ENCODE measurements around the gene CRCP.

Gene CRCP

DNA sequence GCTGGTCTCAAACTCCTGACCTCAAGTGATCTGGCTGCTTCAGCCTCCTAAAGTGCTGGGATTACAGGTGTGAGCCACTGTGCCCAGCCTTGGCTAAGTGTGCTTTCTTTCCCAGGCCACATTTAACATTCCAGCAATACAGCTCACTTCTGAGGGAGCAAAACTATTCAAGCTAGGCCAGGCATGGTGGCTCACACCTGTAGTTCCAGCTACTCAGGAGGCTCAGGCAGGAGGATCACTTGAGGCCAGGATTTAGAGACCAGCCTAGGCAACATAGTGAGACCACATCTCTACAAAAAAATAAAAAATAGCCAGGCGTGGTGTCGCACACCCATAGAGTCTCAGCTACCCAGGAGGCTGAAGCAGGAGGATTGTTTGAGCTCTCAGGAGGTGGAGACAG lies 67.2 kb downstream of the CRCP start:
- Histone ChIP-seq H3K56ac (ENCODE audit: low read length) (no peak overlapping the region), H3K36me3 (ENCODE audit: control insufficient read depth, insufficient read depth, low read length) (no peaks in the 10 kb centered on the region), H3K4me2 (ENCODE audit: low read length) (no peak overlapping the region), H2BK120ac (ENCODE audit: low read depth, low read length) (no peak overlapping the region), H2BK5ac (ENCODE audit: low read length) (no peak overlapping the region), H3K27ac (ENCODE audit: low read depth, low read length) (no peak overlapping the region), H4K5ac (ENCODE audit: low read length) (no peak overlapping the region), H2AK5ac (ENCODE audit: low read length) (no peak overlapping the region), H3K4me1 (ENCODE audit: control insufficient read depth, low read depth, low read length) (no peaks in the 10 kb centered on the region), H4K8ac (ENCODE audit: low read depth, low read length) (no peak overlapping the region), H3K18ac (ENCODE audit: low read length) (no peak overlapping the region), H3K4ac (ENCODE audit: low read depth, low read length) (no peak overlapping the region), H2BK15ac (replicated peaks; ENCODE audit: low read depth) (no peak overlapping the region), H3K27me3 (ENCODE audit: insufficient read depth, low read length, poor library complexity) (no peaks in the 10 kb centered on the region), H3K79me1 (ENCODE audit: low read length) (no peaks in the 10 kb centered on the region), H3K9ac (ENCODE audit: low read length) (no peak overlapping the region), H3K79me2 (ENCODE audit: control insufficient read depth, insufficient read depth, low read length) (no peaks in the 10 kb centered on the region), H3K4me3 (ENCODE audit: low read length) (no peak overlapping the region), H3K23ac (ENCODE audit: low read length) (no peak overlapping the region)
- no peak for DNase-seq
- WGBS (ENCODE audit: extremely low coverage, insufficient coverage, low lambda C conversion rate): no CpG with 5 or more reads among the region's 2 CpGs

DNA sequence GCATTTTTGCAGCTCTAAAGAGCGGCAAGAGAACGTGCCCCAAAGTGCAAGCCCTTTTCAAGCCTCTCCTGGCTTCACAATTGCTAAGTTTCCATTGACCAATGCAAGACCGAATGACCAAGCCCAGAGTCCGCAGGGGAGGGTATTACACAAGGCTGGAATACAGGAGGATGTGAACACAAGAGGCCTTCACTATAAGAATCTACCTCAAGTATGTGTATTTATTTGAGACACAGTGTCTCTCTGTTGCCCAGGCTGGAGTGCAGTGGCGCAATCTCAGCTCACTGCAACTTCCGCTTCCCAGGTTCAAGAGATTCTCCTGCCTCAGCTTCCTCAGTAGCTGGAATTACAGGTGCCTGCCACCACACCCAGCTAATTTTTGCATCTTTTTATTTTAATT lies 68.3 kb downstream of the CRCP start:
- H3K18ac ChIP-seq (ENCODE audit: low read length): no peak overlapping the region
- H4K8ac ChIP-seq (ENCODE audit: low read depth, low read length): no peak overlapping the region
- no peaks in the 10 kb centered on the region for H3K79me2 ChIP-seq (ENCODE audit: control insufficient read depth, insufficient read depth, low read length)
- no peak overlapping the region for H3K23ac ChIP-seq (ENCODE audit: low read length)
- no peaks in the 10 kb centered on the region for H3K79me1 ChIP-seq (ENCODE audit: low read length)
- H3K27ac ChIP-seq (ENCODE audit: low read depth, low read length): no peak overlapping the region
- no peaks in the 10 kb centered on the region for H3K27me3 ChIP-seq (ENCODE audit: insufficient read depth, low read length, poor library complexity)
- no peak overlapping the region for H3K9ac ChIP-seq (ENCODE audit: low read length)
- no peak overlapping the region for H2AK5ac ChIP-seq (ENCODE audit: low read length)
- H2BK120ac ChIP-seq (ENCODE audit: low read depth, low read length): no peak overlapping the region
- no peak for DNase-seq
- H3K56ac ChIP-seq (ENCODE audit: low read length): no peak overlapping the region
- H4K5ac ChIP-seq (ENCODE audit: low read length): no peak overlapping the region
- H3K4ac ChIP-seq (ENCODE audit: low read depth, low read length): no peak overlapping the region
- no CpG with 5 or more reads among the region's 6 CpGs for WGBS (ENCODE audit: extremely low coverage, insufficient coverage, low lambda C conversion rate)
- H3K4me2 ChIP-seq (ENCODE audit: low read length): no peak overlapping the region
- no peaks in the 10 kb centered on the region for H3K36me3 ChIP-seq (ENCODE audit: control insufficient read depth, insufficient read depth, low read length)
- H3K4me1 ChIP-seq (ENCODE audit: control insufficient read depth, low read depth, low read length): no peaks in the 10 kb centered on the region
- no peak overlapping the region for H2BK5ac ChIP-seq (ENCODE audit: low read length)
- H2BK15ac ChIP-seq (replicated peaks; ENCODE audit: low read depth): no peak overlapping the region
- H3K4me3 ChIP-seq (ENCODE audit: low read length): no peak overlapping the region

- H2AK5ac ChIP-seq (ENCODE audit: low read length): no peak overlapping the region
- H3K9ac ChIP-seq (ENCODE audit: low read length): no peak overlapping the region
- H3K27me3 ChIP-seq (ENCODE audit: insufficient read depth, low read length, poor library complexity): no peaks in the 10 kb centered on the region
- H4K5ac ChIP-seq (ENCODE audit: low read length): no peak overlapping the region
- DNase-seq: peak; percentile 49
- H3K4ac ChIP-seq (ENCODE audit: low read depth, low read length): no peak overlapping the region
- H3K4me1 ChIP-seq (ENCODE audit: control insufficient read depth, low read depth, low read length): no peaks in the 10 kb centered on the region
- H2BK15ac ChIP-seq (replicated peaks; ENCODE audit: low read depth): no peak overlapping the region
- WGBS (ENCODE audit: extremely low coverage, insufficient coverage, low lambda C conversion rate): no CpG with 5 or more reads among the region's 2 CpGs
- no peak overlapping the region for H2BK5ac ChIP-seq (ENCODE audit: low read length)
- no peak overlapping the region for H3K18ac ChIP-seq (ENCODE audit: low read length)
- no peak overlapping the region for H3K27ac ChIP-seq (ENCODE audit: low read depth, low read length)
- H3K79me1 ChIP-seq (ENCODE audit: low read length): no peaks in the 10 kb centered on the region
- no peak overlapping the region for H3K4me3 ChIP-seq (ENCODE audit: low read length)
- H4K8ac ChIP-seq (ENCODE audit: low read depth, low read length): no peak overlapping the region
- H3K4me2 ChIP-seq (ENCODE audit: low read length): no peak overlapping the region
- H3K79me2 ChIP-seq (ENCODE audit: control insufficient read depth, insufficient read depth, low read length): no peaks in the 10 kb centered on the region
- H3K36me3 ChIP-seq (ENCODE audit: control insufficient read depth, insufficient read depth, low read length): no peaks in the 10 kb centered on the region
- H3K56ac ChIP-seq (ENCODE audit: low read length): no peak overlapping the region
- no peak overlapping the region for H3K23ac ChIP-seq (ENCODE audit: low read length)
- H2BK120ac ChIP-seq (ENCODE audit: low read depth, low read length): no peak overlapping the region
Observed at GRCh38 chr7:66183700-66184099, 69.1 kb downstream of the CRCP start.

- H3K56ac ChIP-seq (ENCODE audit: low read length): no peak overlapping the region
Observed at GRCh38 chr7:66185680-66186187, 71.1 kb downstream of the CRCP start.

GRCh38 chr7:66186991-66187390 lies 72.3 kb downstream of the CRCP start:
- no CpG with 5 or more reads among the region's 4 CpGs for WGBS (ENCODE audit: extremely low coverage, insufficient coverage, low lambda C conversion rate)
- Histone ChIP-seq H3K56ac (ENCODE audit: low read length) (no peak overlapping the region), H2BK15ac (replicated peaks; ENCODE audit: low read depth) (no peak overlapping the region), H3K23ac (ENCODE audit: low read length) (no peak overlapping the region), H4K5ac (ENCODE audit: low read length) (no peak overlapping the region), H2AK5ac (ENCODE audit: low read length) (no peak overlapping the region), H3K18ac (ENCODE audit: low read length) (no peak overlapping the region), H3K79me1 (ENCODE audit: low read length) (no peaks in the 10 kb centered on the region), H2BK120ac (ENCODE audit: low read depth, low read length) (no peak overlapping the region), H3K79me2 (ENCODE audit: control insufficient read depth, insufficient read depth, low read length) (no peaks in the 10 kb centered on the region), H3K4me3 (ENCODE audit: low read length) (no peak overlapping the region), H3K4ac (ENCODE audit: low read depth, low read length) (no peak overlapping the region), H4K8ac (ENCODE audit: low read depth, low read length) (no peak overlapping the region), H3K36me3 (ENCODE audit: control insufficient read depth, insufficient read depth, low read length) (no peaks in the 10 kb centered on the region), H3K27me3 (ENCODE audit: insufficient read depth, low read length, poor library complexity) (no peaks in the 10 kb centered on the region), H3K4me2 (ENCODE audit: low read length) (no peak overlapping the region), H3K9ac (ENCODE audit: low read length) (no peak overlapping the region), H3K27ac (ENCODE audit: low read depth, low read length) (no peak overlapping the region), H3K4me1 (ENCODE audit: control insufficient read depth, low read depth, low read length) (no peaks in the 10 kb centered on the region), H2BK5ac (ENCODE audit: low read length) (no peak overlapping the region)
- no peak for DNase-seq

More at GRCh38 chr7:66185680-66186187, 71.1 kb downstream of the CRCP start:
- Histone ChIP-seq H3K4me1 (ENCODE audit: control insufficient read depth, low read depth, low read length) (no peaks in the 10 kb centered on the region), H3K36me3 (ENCODE audit: control insufficient read depth, insufficient read depth, low read length) (no peaks in the 10 kb centered on the region), H3K4ac (ENCODE audit: low read depth, low read length) (no peak overlapping the region), H2BK15ac (replicated peaks; ENCODE audit: low read depth) (no peak overlapping the region), H3K9ac (ENCODE audit: low read length) (no peak overlapping the region), H3K27me3 (ENCODE audit: insufficient read depth, low read length, poor library complexity) (no peaks in the 10 kb centered on the region), H4K5ac (ENCODE audit: low read length) (no peak overlapping the region), H3K27ac (ENCODE audit: low read depth, low read length) (no peak overlapping the region), H3K4me3 (ENCODE audit: low read length) (no peak overlapping the region), H2BK5ac (ENCODE audit: low read length) (no peak overlapping the region), H3K18ac (ENCODE audit: low read length) (no peak overlapping the region), H3K79me2 (ENCODE audit: control insufficient read depth, insufficient read depth, low read length) (no peaks in the 10 kb centered on the region), H4K8ac (ENCODE audit: low read depth, low read length) (no peak overlapping the region), H2AK5ac (ENCODE audit: low read length) (no peak overlapping the region), H3K79me1 (ENCODE audit: low read length) (no peaks in the 10 kb centered on the region), H3K23ac (ENCODE audit: low read length) (no peak overlapping the region), H3K4me2 (ENCODE audit: low read length) (no peak overlapping the region), H2BK120ac (ENCODE audit: low read depth, low read length) (no peak overlapping the region)
- DNase-seq: no peak
- no CpG with 5 or more reads among the region's 8 CpGs for WGBS (ENCODE audit: extremely low coverage, insufficient coverage, low lambda C conversion rate)

DNA sequence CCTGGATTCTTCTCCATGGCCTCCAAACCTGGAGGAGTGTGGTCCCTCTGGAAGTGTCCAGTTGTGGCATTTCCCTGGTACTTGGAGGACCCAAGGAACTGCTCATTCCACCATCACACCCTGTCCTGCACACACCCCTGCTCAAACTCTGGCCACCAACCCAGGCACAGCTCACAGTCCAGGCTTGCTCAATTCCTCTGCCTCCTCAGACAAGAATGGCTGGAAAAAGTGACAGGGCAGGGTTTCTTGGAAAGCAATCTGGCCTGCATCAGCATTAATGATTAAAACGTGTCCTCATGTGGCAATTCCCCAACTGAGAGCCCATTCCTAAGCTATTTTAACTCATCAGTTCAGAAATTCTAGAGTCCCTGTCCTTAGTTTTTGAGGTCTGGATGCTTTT lies 73.3 kb downstream of the CRCP start:
- H3K4ac ChIP-seq (ENCODE audit: low read depth, low read length): no peak overlapping the region
- no CpG with 5 or more reads among the region's 1 CpG for WGBS (ENCODE audit: extremely low coverage, insufficient coverage, low lambda C conversion rate)

More for the DNA sequence above, 73.3 kb downstream of the CRCP start:
- Histone ChIP-seq H3K79me2 (ENCODE audit: control insufficient read depth, insufficient read depth, low read length) (no peaks in the 10 kb centered on the region), H3K18ac (ENCODE audit: low read length) (no peak overlapping the region), H3K36me3 (ENCODE audit: control insufficient read depth, insufficient read depth, low read length) (no peaks in the 10 kb centered on the region), H3K27ac (ENCODE audit: low read depth, low read length) (no peak overlapping the region), H2BK5ac (ENCODE audit: low read length) (no peak overlapping the region), H3K4me3 (ENCODE audit: low read length) (no peak overlapping the region), H2BK120ac (ENCODE audit: low read depth, low read length) (no peak overlapping the region), H2AK5ac (ENCODE audit: low read length) (no peak overlapping the region), H3K23ac (ENCODE audit: low read length) (no peak overlapping the region), H3K4me2 (ENCODE audit: low read length) (no peak overlapping the region), H3K4me1 (ENCODE audit: control insufficient read depth, low read depth, low read length) (no peaks in the 10 kb centered on the region), H3K9ac (ENCODE audit: low read length) (no peak overlapping the region), H4K5ac (ENCODE audit: low read length) (no peak overlapping the region), H3K27me3 (ENCODE audit: insufficient read depth, low read length, poor library complexity) (no peaks in the 10 kb centered on the region), H3K79me1 (ENCODE audit: low read length) (no peaks in the 10 kb centered on the region), H4K8ac (ENCODE audit: low read depth, low read length) (no peak overlapping the region), H3K56ac (ENCODE audit: low read length) (no peak overlapping the region), H2BK15ac (replicated peaks; ENCODE audit: low read depth) (no peak overlapping the region)
- no peak for DNase-seq
